IPS-NIHi7 (cell line): ENCODE measurements around the gene PTPRQ.

ENCODE experiments used
- DNase-seq: peaks from one replicate; pipeline ENCODE4 v3.0.0; 2012; ENCODE audit warnings: mixed read lengths; ENCODE audit errors: extremely low spot score

The PTPRQ gene

DNA sequence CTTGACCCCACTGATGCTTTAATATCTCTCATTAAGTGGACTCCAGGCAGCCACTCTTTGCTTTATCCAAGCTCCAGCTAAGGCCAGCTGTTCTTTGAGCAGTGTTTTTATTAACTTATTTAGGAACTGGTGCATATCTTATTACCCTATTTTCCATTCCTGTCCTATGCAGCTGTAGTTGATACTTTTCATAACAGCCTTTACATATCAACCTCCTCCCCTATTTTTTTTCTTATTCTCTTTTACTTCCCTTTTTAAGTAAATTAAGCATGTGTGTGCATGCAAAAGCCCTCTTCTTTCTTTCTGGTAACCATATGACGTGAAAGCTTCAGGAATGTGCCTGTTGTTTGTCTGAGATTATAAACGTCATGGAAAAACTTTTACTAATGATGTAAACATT lies 121.2 kb downstream of the PTPRQ start:
- no peak for DNase-seq

DNA sequence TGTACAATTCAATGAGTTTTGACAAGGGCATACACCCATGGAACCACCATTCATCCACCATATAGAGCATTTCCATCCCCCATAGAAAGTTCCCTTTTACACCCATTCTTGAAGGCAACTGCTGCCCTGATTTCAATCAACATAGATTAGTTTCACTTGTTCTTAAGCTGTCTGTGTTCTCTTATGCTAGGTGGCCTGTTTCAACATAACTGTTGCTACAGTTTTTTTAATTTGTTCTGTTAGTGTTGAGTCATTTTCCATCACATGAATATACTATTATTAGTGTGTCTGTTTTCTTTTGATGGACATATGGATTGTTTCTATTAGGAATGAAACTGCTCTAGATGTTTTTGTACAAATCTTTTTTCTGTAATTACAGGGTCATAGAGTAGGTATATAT lies 123.4 kb downstream of the PTPRQ start:
- no peak for DNase-seq

DNA sequence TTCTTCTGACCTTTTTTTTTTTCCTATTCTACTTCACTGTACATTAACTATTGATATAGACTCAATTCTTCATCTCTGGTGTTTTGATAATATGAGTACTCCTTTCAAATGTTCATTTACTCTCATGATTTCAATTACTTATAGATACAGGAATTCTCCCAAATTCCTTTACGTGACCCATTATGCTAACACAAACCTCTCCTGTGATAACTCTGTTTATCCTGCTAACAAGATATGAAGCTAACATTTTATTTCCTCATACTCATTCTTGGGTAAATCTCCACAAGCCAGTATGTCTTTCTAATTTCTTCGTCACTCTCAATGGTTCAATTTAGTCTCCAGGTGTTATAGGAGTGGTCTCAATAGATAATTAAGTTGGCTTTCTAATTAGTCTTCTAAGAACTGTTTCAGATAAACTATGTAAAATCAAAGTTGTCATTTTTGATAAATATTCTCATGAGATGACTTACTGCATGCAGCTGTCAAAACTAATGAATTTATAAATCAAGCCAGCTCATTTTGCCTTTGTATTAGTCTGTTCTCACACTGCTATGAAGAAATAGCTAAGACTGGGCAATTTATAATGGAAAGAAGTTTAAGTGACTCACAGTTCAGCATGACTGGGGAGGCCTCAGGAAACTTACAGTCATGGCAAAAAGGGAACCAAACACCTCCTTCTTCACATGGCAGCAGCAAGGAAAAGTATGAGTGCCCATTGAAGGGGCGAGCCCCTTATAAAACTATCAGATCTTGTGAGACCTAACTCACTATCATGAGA lies 132.8 kb downstream of the PTPRQ start:
- DNase-seq, result no peak

DNA sequence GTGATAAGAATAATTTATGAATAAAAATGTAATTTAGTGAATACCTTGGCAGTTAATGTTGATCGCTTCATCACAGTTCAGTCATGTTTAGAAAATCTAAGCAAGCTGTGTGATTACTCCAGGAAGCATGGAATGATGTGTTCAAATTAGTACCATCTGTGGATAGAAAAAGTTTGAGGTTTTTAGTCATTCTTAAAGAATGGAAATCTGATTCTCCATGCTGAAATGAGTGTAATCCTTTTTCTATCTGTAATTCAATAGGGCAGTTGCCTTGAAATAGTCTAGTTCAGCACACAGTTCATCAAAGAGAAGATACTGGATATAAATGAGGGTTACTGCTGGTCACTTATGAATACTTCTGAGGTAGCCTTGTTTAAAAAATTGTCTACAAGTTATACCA lies 136.2 kb downstream of the PTPRQ start:
- DNase-seq, result no peak

DNA sequence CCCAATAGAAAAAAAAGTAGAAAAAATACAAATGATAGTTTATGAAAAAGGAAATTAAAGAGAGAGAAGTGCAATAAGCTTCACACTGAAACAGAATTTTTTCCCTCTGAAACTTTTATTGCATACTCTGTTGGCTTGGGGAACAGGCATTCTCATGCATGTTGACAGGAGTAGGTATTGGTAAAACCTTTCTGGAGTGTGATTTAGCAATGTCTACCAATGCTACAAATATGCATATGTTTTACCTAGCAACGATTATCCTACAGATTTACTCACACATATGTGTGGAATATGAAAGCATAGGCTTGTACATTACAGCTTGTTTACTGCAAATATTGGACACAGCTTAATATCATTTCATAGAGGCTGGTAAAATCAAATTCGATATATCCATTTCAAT lies 137.7 kb downstream of the PTPRQ start:
- DNase-seq, result no peak

DNA sequence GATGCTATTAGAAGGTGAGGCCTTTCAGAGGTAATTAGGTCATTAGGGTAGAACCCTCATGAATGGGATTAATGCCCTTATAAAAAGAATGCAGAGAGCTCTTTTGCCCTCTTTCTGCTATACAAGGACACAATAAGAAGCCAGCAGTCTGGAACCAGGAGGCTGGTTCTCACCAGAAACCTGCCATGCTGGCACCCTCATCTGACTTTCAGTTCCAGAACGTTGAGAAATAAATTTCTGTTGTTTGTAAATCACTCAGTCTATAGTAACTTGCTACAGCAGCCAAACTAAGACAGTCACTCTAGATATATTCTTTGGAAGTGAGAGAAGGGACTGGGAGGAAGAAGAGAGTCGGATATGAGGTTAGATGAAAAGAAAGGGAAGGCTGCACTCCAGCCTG lies 138.4 kb downstream of the PTPRQ start:
- DNase-seq, result no peak

DNA sequence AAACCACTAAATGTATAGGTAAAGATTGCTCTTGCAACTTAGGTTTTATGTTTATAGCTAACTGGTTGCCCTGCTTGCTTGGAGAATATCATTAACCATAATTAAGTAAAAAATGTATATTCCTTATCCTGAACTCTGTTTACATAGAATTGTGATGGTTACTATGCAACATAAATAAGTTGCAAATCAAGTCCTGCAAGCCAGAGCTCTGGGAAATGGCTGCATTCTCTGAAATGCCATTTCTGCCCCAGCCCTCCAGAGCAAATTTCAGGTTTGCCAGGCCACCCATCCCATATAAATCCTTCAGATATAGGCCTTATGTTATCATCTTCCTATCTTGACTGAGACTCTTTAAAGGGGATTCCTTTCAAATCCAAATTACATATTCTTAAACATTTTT lies 145.0 kb downstream of the PTPRQ start:
- no peak for DNase-seq

DNA sequence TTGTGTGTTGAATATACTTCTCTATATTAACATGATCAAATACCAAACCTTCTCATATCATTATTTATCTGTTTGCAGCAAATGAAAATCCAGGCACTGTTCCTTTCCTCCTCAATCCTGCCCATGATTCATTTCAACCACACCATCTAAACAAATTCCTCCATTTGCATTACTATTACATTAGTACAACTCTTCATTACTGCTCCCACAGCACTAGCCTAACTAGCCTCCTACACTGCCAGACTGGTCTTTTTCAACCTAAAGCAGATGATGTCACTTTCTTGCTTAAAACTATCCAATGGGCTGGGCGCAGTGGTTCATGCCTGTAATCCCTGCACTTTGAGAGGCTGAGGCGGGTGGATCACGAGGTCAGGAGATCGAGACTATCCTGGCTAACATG lies 146.1 kb downstream of the PTPRQ start:
- no peak for DNase-seq

DNA sequence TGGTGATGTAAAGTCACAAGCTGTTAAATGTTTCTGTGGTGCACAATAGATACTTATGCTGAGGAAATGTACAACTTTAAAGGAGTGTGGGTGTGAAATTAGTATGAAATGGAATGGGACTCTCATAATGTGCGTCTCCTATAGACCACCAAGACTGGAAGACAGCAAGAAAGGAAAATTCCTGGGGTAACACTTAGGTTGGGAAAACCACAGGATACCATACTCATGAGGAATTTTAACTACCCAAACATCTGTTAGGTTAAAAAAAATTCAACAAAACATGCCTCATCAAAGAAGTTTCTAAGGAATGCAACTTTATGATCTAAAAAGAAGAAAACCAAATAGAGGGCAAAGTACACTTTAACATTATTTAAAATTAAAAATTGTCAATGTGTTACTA lies 149.7 kb downstream of the PTPRQ start:
- DNase-seq, result no peak

DNA sequence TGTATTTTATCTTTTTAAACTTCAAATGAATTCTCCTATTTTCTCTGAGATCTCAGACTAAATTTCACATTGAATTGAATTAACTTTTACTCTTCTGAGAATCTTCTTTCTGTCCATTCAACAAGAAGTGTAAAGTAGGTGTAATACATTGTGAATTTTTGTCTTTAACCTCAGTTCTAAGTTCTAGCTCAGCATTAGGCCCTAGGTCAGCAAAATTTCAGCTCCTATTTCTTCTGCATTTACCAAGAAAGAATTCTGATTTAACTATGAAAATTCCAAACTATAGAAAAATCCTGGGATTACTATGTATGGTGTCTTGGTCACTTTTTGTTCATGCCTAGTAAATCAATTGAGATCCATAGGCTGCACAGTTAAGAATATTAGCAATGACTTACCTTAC lies 152.5 kb downstream of the PTPRQ start:
- DNase-seq, result no peak

DNA sequence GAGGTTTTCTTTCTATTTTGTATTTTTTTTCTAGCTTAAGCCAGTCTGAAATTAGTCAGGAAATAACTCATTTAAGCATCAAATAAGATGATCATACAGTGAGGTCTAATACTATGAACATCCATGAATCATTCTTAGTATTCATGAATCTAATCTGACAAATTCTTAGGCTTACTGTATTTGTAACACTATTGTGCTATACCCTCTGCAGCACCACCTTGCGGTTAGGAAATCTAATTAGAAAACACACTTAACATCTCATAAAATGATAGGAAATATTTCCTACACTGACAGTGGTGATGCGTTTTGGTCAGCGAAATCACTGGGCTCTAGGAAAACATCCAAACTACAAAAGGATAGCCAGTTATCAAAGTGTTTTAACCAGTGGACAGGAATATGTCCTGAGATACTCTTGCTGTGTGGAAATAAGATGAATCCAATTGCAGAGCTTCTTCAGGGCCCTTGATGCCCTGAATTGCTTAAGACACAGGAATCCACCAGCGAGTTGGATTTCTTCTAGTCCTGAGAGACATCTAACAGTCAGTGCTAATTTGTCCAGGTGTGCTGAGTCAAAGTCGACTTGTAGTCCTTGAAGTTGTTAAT lies 154.1 kb downstream of the PTPRQ start:
- peak; percentile 10 for DNase-seq

DNA sequence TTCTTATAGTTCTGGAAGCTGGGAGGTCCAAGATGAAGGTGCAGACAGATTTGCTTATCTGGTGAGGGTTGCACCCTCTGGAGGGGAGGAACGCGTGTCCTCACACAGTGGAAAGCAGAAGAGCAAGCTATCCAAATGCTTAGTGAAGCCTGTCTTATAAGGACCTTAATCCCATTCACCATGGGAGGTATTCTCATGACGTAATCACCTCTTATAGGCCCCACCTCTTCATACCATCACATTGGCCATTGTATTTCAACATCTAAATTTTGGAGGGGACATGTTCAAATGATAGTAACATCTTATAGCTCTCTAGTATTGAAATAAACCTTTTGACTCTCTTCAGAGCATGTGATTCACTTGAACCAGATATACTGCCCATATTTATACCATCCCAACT lies 158.4 kb downstream of the PTPRQ start:
- DNase-seq, result no peak

DNA sequence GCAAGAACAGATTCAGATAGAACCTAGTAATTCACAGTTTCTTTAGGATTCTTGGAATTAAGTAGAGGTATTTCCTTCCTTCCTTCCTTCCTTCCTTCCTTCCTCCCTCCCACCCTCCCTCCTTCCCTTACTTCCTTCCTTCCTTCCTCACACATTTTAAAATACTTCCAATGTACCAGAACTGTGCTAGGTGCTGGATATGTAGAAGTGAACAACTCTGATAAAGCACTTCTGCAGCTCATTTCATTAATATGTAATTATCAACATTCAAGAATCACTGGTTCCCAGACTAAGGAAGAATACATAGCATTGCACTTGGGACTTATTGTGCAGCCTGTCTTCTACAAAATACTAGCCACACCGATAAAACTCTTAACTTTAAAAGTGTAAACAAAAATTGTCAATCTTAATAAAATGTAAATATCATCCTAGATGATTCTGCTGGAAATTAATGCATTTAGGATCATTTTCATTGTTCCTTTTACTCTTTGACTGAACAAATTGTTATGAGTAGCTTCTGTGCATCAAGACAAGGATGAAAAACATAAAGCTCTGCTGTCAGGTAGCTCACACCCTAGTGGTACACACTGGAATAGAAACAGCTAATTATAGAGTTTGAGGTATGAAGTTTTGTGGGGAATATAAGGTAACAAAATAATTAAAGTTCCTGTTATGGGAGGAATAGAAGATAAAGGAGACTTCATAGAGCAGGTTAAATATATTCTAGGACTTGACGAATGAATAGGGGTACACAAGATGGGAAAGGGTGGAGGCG lies 163.5 kb downstream of the PTPRQ start:
- DNase-seq, result no peak

DNA sequence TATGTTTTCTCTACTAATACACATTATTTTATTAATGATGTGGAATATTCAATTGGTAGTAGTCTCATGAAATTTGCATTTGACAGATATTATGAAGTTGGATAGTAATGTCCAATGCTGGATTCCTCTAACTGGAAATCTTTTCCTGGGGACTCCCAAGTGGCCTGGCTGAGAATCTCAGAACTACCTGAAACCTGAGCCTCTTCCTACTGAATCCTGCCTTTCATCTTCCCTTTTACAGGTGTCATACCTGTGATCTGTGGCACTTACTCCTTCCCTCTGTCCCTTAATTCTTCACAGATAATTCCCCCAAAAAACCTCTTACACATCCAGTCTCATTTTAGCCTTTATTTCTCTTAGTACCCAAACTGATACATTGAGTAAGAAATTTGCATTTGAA lies 173.7 kb downstream of the PTPRQ start:
- DNase-seq, result no peak

DNA sequence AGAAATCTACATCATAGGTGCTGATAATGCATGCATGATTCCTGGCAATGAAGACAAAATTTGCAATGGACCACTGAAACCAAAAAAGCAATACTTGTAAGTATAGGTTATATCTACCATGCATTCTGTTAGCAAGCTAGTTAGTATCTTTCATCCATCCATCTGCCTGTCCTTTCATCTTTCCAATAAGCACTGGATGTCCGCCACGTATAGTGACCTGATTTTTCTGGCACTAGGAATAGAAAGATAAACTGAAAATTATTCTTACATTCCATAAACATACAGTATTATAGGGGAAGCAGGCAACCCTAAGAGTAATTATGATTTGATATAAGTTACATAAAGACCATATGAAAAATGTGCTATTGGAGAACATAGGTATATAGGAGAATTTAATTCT lies 176.2 kb downstream of the PTPRQ start:
- DNase-seq, result no peak

DNA sequence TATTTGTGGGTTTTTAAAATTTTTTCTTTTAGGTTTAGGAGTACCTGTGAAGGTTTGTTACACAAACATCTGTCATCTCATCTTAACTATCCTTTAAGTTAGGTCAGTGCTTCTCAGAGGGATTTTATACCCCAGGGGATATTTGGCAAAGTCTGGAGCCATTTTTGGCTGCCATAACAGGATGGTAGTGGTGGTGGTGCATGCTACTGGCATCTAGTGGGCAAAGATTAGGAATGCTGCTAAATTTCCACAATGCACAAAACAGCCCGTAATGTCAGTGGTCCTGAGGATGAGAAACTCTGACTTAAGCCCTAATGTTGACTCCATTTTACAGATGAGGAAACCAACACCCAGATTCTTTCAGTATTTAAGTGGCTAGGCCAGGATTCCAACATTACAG lies 178.2 kb downstream of the PTPRQ start:
- no peak for DNase-seq

DNA sequence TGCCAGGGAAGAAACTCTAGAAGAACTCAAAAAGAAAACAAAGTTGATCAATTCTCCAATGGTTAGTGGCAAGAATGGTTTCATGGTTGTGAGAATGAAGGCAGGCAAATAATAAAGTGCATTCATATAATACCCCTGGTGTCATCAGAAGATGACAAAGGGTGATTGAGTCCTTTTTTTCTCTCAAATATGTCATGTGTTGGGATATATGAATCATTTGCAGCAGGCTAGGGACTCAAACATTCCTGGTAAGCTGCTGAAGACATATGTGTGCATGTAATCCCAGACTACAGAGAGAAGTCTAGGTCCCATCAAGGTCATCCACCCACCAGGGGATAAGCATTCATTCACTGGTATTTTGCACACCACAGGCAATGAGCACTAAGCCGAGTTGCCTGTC lies 181.0 kb downstream of the PTPRQ start:
- DNase-seq, result no peak

DNA sequence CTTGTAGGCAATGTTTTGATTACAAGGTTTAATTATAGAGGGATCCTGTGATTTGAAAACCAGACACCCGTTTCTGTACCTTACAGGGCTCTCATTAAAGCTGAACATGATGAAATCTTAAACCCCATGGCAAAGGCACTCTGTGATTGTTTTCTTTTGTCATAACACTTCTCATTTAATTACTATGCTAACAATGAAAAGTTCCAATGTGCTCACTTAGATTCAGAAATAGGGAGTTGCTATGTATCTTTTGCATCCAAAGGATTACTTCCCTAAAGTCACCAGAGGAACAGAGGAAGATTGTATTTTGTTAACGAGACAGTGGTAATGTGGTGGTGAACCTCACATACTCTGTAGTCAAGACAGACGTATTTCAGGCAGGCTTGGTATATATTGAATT lies 181.9 kb downstream of the PTPRQ start:
- no peak for DNase-seq

DNA sequence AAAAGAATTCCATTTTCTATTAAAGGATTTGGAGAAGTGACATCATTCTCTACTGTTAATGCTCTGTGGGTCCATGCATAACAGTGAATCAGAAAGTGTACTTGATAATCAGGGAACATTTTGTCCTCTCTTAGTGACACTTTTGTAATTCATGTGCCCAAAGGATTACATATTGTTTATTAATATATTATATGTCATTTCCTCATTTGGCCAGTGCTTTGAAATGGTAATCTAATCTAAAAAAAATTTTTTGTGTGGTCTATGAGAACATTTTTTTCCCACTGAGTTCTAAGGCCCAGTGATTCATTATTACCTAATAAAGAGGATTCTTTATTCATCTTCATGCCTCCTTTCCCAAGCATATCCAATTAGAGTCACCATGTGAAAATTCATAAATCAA lies 183.7 kb downstream of the PTPRQ start:
- no peak for DNase-seq

DNA sequence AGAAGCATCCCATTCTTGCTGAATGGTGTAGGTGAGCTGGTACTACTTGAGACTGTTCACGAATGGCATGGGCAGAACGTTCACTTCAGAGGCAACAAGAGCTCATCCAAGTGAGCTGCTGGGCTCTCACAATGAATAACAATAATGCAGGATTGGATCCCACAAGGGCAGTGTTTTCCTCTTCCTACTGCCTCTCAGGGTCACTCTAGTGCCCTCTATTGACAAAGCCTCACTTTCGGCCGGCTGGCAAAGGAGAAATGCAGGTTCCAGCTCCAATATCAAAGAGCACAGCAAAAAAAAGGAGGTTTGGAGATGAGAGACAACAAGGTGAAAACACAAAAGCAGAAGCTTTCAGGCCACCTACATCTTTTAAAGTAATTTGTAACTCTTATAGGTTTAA lies 188.8 kb downstream of the PTPRQ start:
- DNase-seq, result peak; percentile 77

DNA sequence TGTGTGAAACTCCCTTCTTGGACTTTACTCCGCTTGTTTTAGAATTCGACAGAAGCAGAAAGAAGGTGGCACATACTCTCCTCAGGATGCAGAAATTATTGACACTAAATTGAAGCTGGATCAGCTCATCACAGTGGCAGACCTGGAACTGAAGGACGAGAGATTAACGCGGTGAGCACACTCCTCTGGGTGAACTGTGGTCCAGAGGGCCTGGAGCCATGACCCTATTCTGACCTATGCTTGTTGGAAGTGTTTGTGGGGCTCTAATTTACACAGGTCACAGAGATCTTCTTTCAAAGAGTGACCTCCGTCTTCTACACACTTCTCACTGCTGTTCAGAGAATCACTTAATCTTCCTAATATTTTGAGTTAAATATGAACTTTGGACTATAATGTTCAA lies 190.9 kb downstream of the PTPRQ start:
- DNase-seq, result no peak

DNA sequence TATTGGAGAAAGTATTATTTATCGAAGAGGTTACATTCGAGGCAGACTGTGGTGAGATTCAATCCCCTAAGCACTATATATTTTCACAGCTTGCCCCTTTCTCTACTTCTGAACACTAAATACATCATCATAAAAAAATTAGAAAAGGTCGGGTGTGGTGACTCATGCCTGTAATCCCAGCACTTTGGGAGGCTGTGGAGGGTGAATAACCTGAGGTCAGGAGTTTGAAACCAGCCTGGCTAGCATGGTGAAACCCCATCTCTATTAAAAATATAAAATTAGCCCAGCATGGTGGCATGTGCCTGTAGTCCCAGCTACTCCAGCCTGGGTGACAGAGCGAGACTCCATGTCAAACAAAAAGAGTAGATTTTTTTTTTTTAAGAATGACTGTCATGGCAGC lies 192.8 kb downstream of the PTPRQ start:
- DNase-seq, result no peak

DNA sequence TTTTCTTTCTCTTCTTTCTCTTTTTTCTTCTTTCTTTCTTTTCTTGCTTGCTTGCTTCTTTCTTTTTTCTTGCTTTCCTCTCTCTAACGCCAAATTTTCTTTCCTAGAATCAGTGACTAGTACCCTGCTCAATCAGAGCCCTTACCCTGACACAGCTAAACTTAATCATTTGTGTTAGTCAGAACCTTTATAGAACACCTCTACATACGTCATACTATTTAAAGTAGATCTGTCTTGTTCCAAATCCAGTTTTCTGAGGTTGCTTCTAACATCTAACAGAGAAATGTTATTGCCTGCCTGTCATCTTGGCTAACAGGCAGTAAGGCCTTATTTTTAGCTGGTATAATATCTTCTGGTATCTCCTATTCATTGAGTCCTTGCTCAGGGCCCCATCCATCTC lies 197.9 kb downstream of the PTPRQ start:
- DNase-seq, result no peak
